SJCRH30 (cell line): ENCODE results near the gene C12orf43. TPM values are rescaled to one million over a fixed set of nuclear protein-coding genes. Genes with fewer than 3 reads are reported as not detected.

Experiments used
- DNase-seq, 2 experiments: peaks; one replicate each; pipeline ENCODE4 v3.0.0-alpha.2; 2015 to 2020
- H3K27ac ChIP-seq: fragments of 250-450 bp; sonication (Bioruptor Pico); 2 replicates; pipeline ENCODE4 v1.5.1; 2020; ENCODE audit warnings: mild to moderate bottlenecking, moderate library complexity
- H3K27me3 ChIP-seq: fragments of 250-450 bp; sonication (Bioruptor Pico); 2 replicates; pipeline ENCODE4 v1.5.1; 2020; ENCODE audit warnings: mild to moderate bottlenecking, moderate library complexity
- H3K36me3 ChIP-seq: fragments of 250-450 bp; sonication (Bioruptor Pico); 2 replicates; pipeline ENCODE4 v1.5.1; 2020; ENCODE audit warnings: mild to moderate bottlenecking, moderate library complexity
- H3K4me1 ChIP-seq: fragments of 250-450 bp; sonication (Bioruptor Pico); 2 replicates; pipeline ENCODE4 v1.5.1; 2020; ENCODE audit warnings: mild to moderate bottlenecking, moderate library complexity
- H3K4me3 ChIP-seq: fragments of 250-450 bp; sonication (Bioruptor Pico); 2 replicates; pipeline ENCODE4 v1.5.1; 2020; ENCODE audit warnings: mild to moderate bottlenecking, moderate library complexity
- H3K9me3 ChIP-seq: fragments of 250-450 bp; sonication (Bioruptor Pico); replicated peaks from 2 replicates; pipeline ENCODE4 v1.5.1; 2020; ENCODE audit warnings: mild to moderate bottlenecking, moderate library complexity
- total RNA-seq: library from RNA; depleted of rRNA; stranded (reverse); fragments of >200 nt; shearing (Covaris generic); gene quantifications from 2 replicates; pipeline ENCODE4 v1.2.3, GENCODE V29; 2014; rRNA removed

The C12orf43 gene
- total RNA-seq, 1 experiment from 2014 or later, result 18.9 TPM

GRCh38 chr12:120959111-120959878 lies 57.0 kb downstream of the C12orf43 start:
- no peaks in the 10 kb centered on the region for H3K27me3 ChIP-seq
- DNase-seq, result no peak
- H3K4me3 ChIP-seq, result no peak overlapping the region
- H3K27ac ChIP-seq, result no peak overlapping the region
- no peaks in the 10 kb centered on the region for H3K4me1 ChIP-seq
- H3K9me3 ChIP-seq, result no peaks in the 10 kb centered on the region
- no peaks in the 10 kb centered on the region for H3K36me3 ChIP-seq

- DNase-seq, result no peak
- Histone ChIP-seq H3K9me3 (no peaks in the 10 kb centered on the region), H3K27me3 (no peaks in the 10 kb centered on the region), H3K4me1 (no peaks in the 10 kb centered on the region), H3K27ac (no peak overlapping the region), H3K4me3 (no peak overlapping the region), H3K36me3 (no peaks in the 10 kb centered on the region)
Measured at GRCh38 chr12:120956579-120957300, 59.5 kb downstream of the C12orf43 start.

- no peak overlapping the region for H3K27ac ChIP-seq
- no peaks in the 10 kb centered on the region for H3K4me1 ChIP-seq
- no peaks in the 10 kb centered on the region for H3K9me3 ChIP-seq
- no peaks in the 10 kb centered on the region for H3K27me3 ChIP-seq
- H3K36me3 ChIP-seq, result no peaks in the 10 kb centered on the region
- H3K4me3 ChIP-seq, result no peak overlapping the region
- DNase-seq, result no peak
Measured at GRCh38 chr12:120955232-120955631, 61.1 kb downstream of the C12orf43 start.

GRCh38 chr12:120950807-120951206 lies 65.5 kb downstream of the C12orf43 start:
- Histone ChIP-seq H3K27me3 (no peaks in the 10 kb centered on the region), H3K4me3 (no peak overlapping the region)
- no peak for DNase-seq

More at GRCh38 chr12:120950807-120951206, 65.5 kb downstream of the C12orf43 start:
- Histone ChIP-seq H3K27ac (no peak overlapping the region), H3K36me3 (no peaks in the 10 kb centered on the region), H3K4me1 (no peaks in the 10 kb centered on the region), H3K9me3 (no peaks in the 10 kb centered on the region)

Other genes starting within 250 kb of the C12orf43 start
- gene SPPL3, start 112.1 kb downstream of the C12orf43 start, total RNA-seq, result 14.9 and 16.1 TPM in 2 replicates
- 0.04 and 0.10 TPM in 2 replicates for gene HNF1A, start 37.9 kb downstream of the C12orf43 start, total RNA-seq
- gene OASL, start 22.8 kb upstream of the C12orf43 start, total RNA-seq, result not detected in 2 replicates
- 1.3 and 2.5 TPM in 2 replicates for gene P2RX7, start 116.4 kb upstream of the C12orf43 start, total RNA-seq
- 5.7 and 6.1 TPM in 2 replicates for gene P2RX4, start 193.6 kb upstream of the C12orf43 start, total RNA-seq